IMR-90 (cell line): ENCODE data around the gene TLCD5. TPM values are rescaled to one million over a fixed set of nuclear protein-coding genes. Genes with fewer than 3 reads are reported as not detected.
A peak's percentile ranks its signal among the peaks of the same experiment; 100 is the strongest.

Experiments
- ATAC-seq: fragments of 200-7000 bp; cut with Tn5 transposase; 2 replicates; pipeline ENCODE4 v1.9.1; 2020; ENCODE audit warnings: low read depth, mild to moderate bottlenecking, moderate library complexity
- BruUV-seq: library from RNA; stranded (reverse); fragments of 400-500 nt; replicated peaks from 2 replicates; lab custom pipeline; 2021; lab: Mats Ljungman, UMichigan
- CTCF ChIA-PET: fragments of 300-600 bp; formaldehyde crosslinking; extraction: SDS; loops from one replicate; lab custom pipeline; 2021; ENCODE audit warnings: antibody characterized with exemption; lab: Yijun Ruan, JAX
- POLR2A ChIA-PET: fragments of 300-600 bp; sonication (Branson Sonifier 250); formaldehyde crosslinking; loops from one replicate; lab custom pipeline; 2022; ENCODE audit warnings: antibody characterized with exemption; ENCODE audit not compliant: unreplicated experiment; lab: Charles Lee
- DNase-seq: peaks from one replicate; pipeline ENCODE4 v3.0.0; 2013
- H2AFZ ChIP-seq: replicated peaks from 2 replicates; pipeline ENCODE3; 2013; ENCODE audit warnings: low read length, mild to moderate bottlenecking; ENCODE audit not compliant: poor library complexity
- H2AK5ac ChIP-seq: 2 replicates; pipeline ENCODE4 v1.6.1; 2013; ENCODE audit warnings: low read depth, low read length, inconsistent platforms
- H2AK9ac ChIP-seq: replicated peaks from 2 replicates; pipeline ENCODE3; 2013; ENCODE audit warnings: mild to moderate bottlenecking, low read depth, low read length, moderate library complexity; ENCODE audit not compliant: poor library complexity
- H2BK120ac ChIP-seq: 2 replicates; pipeline ENCODE4 v1.6.1; 2013; ENCODE audit warnings: low read depth, low read length, inconsistent platforms
- H2BK15ac ChIP-seq: 3 replicates; pipeline ENCODE4 v1.6.1; 2013; ENCODE audit warnings: low read depth, low read length, inconsistent platforms
- H2BK20ac ChIP-seq: 2 replicates; pipeline ENCODE4 v1.6.1; 2013; ENCODE audit warnings: low read depth, mild to moderate bottlenecking, inconsistent platforms, low read length, moderate library complexity
- H2BK5ac ChIP-seq: 2 replicates; pipeline ENCODE4 v1.6.1; 2013; ENCODE audit warnings: mild to moderate bottlenecking, low read depth, low read length, inconsistent platforms; ENCODE audit not compliant: poor library complexity, severe bottlenecking
- H3K14ac ChIP-seq: replicated peaks from 2 replicates; pipeline ENCODE4 v1.6.1; 2013; ENCODE audit warnings: low read depth, low read length, inconsistent platforms
- H3K18ac ChIP-seq: 2 replicates; pipeline ENCODE4 v1.6.1; 2013; ENCODE audit warnings: low read depth, low read length, control low read depth
- H3K23ac ChIP-seq: 2 replicates; pipeline ENCODE4 v1.6.1; 2013; ENCODE audit warnings: low read depth, low read length, inconsistent platforms
- H3K27ac ChIP-seq: 2 replicates; pipeline ENCODE4 v1.5.1; 2013; ENCODE audit warnings: mild to moderate bottlenecking, control low read depth, low read length; ENCODE audit not compliant: insufficient read depth
- H3K27me3 ChIP-seq: 2 replicates; pipeline ENCODE4 v1.6.1; 2013; ENCODE audit warnings: low read length; ENCODE audit not compliant: control insufficient read depth, insufficient read depth
- H3K36me3 ChIP-seq: 2 replicates; pipeline ENCODE4 v1.6.1; 2013; ENCODE audit warnings: low read length, mixed read lengths; ENCODE audit not compliant: control insufficient read depth, insufficient read depth
- H3K4ac ChIP-seq: 2 replicates; pipeline ENCODE4 v1.6.1; 2013; ENCODE audit warnings: low read depth, low read length, inconsistent platforms
- H3K4me1 ChIP-seq: 2 replicates; pipeline ENCODE4 v1.6.1; 2013; ENCODE audit warnings: low read length, mixed read lengths; ENCODE audit not compliant: control insufficient read depth, insufficient read depth
- H3K4me2 ChIP-seq: 2 replicates; pipeline ENCODE4 v1.6.1; 2013; ENCODE audit warnings: low read depth, mild to moderate bottlenecking, control low read depth, low read length, moderate library complexity
- H3K4me3 ChIP-seq: 2 replicates; pipeline ENCODE4 v1.5.1; 2013; ENCODE audit warnings: low read depth, mild to moderate bottlenecking, control low read depth, low read length, moderate library complexity; ENCODE audit not compliant: insufficient read depth
- H3K56ac ChIP-seq: 2 replicates; pipeline ENCODE4 v1.6.1; 2013; ENCODE audit warnings: low read length, inconsistent platforms; ENCODE audit not compliant: insufficient read depth; ENCODE audit errors: extremely low read depth
- H3K79me1 ChIP-seq, 2 experiments: 2 replicates each; pipeline ENCODE4 v1.6.1; 2013; ENCODE audit warnings: low read length in 2 of 2, inconsistent platforms in 1 of 2, low read depth in 1 of 2
- H3K9ac ChIP-seq: 2 replicates; pipeline ENCODE4 v1.6.1; 2013; ENCODE audit warnings: low read depth, low read length, control low read depth
- H3K9me1 ChIP-seq: 2 replicates; pipeline ENCODE4 v1.6.1; 2013; ENCODE audit warnings: low read length, inconsistent platforms; ENCODE audit not compliant: insufficient read depth
- H3K9me3 ChIP-seq: 2 replicates; pipeline ENCODE4 v1.6.1; 2013; ENCODE audit warnings: low read length; ENCODE audit not compliant: control insufficient read depth, insufficient read depth
- H4K20me1 ChIP-seq: 2 replicates; pipeline ENCODE4 v1.6.1; 2013; ENCODE audit warnings: low read length, inconsistent platforms; ENCODE audit not compliant: insufficient read depth
- H4K5ac ChIP-seq: 2 replicates; pipeline ENCODE4 v1.6.1; 2013; ENCODE audit warnings: mild to moderate bottlenecking, low read depth, low read length, control low read depth
- H4K8ac ChIP-seq, 2 experiments: 2 replicates each; pipeline ENCODE4 v1.6.1; 2013; ENCODE audit warnings: low read depth in 2 of 2, low read length in 2 of 2, control low read depth in 1 of 2, inconsistent platforms in 1 of 2
- H4K91ac ChIP-seq: 2 replicates; pipeline ENCODE4 v1.6.1; 2013; ENCODE audit warnings: low read depth, low read length, inconsistent platforms; ENCODE audit not compliant: insufficient read depth
- CEBPB ChIP-seq: IDR thresholded peaks from 2 replicates; pipeline ENCODE4 v1.6.1; 2012; ENCODE audit warnings: low read depth, low read length, improper control_type of control experiment
- CHD1 ChIP-seq: IDR thresholded peaks from 2 replicates; pipeline ENCODE4 v1.6.1; 2012; ENCODE audit warnings: low read depth, low read length, improper control_type of control experiment
- FOS ChIP-seq: fragments of 150-350 bp; IDR thresholded peaks from 2 replicates; pipeline ENCODE4 v1.6.1; 2016; ENCODE audit warnings: low read depth, low read length
- MAZ ChIP-seq: IDR thresholded peaks from 2 replicates; pipeline ENCODE4 v1.6.1; 2012; ENCODE audit warnings: low read depth, mild to moderate bottlenecking, low read length, improper control_type of control experiment, moderate library complexity, borderline replicate concordance
- MXI1 ChIP-seq: IDR thresholded peaks from 2 replicates; pipeline ENCODE4 v1.6.1; 2012; ENCODE audit warnings: low read depth, mild to moderate bottlenecking, low read length, moderate library complexity, borderline replicate concordance
- POLR2A ChIP-seq: IDR thresholded peaks from 2 replicates; pipeline ENCODE4 v1.6.1; 2012; ENCODE audit warnings: mild to moderate bottlenecking, low read depth, low read length
- RCOR1 ChIP-seq: IDR thresholded peaks from 2 replicates; pipeline ENCODE4 v1.6.1; 2012; ENCODE audit warnings: mild to moderate bottlenecking, low read length, improper control_type of control experiment; ENCODE audit not compliant: insufficient replicate concordance
- SMC3 ChIP-seq: fragments of 150-350 bp; IDR thresholded peaks from 2 replicates; pipeline ENCODE4 v1.6.1; 2016; ENCODE audit warnings: low read depth, mild to moderate bottlenecking, antibody characterized with exemption, low read length, moderate library complexity
- WGBS, 2 experiments: methylation state at CpG; one replicate each; pipeline versions ENCODE4 v1.1.5 to v1.1.7; 2013; ENCODE audit warnings: missing lambda C conversion rate in 2 of 2; ENCODE audit not compliant: insufficient read length in 1 of 2; ENCODE audit errors: extremely low coverage in 2 of 2; 5-methylcytosine and 5-hydroxymethylcytosine counted together
- dilution Hi-C: fragments of 300-500 bp; cut with HindIII; formaldehyde crosslinking; loops from one replicate; pipeline ENCODE4 v1.14.3; 2018; ENCODE audit warnings: low sequenced_read_pairs; ENCODE audit not compliant: unreplicated experiment
- in situ Hi-C: fragments of 300-500 bp; cut with MboI; formaldehyde crosslinking; loops from 3 replicates; pipeline ENCODE4 v1.14.3; 2019; ENCODE audit warnings: low sequenced_read_pairs, inconsistent platforms, mixed read lengths
- intact Hi-C: fragments of 100-400 bp; cut with micrococcal nuclease; formaldehyde crosslinking; loops from 2 replicates; pipeline ENCODE4 v1.10.0; 2022
- polyA plus RNA-seq, 3 experiments: library from polyadenylated mRNA; depleted of rRNA; stranded (reverse); fragments of >200 nt; gene quantifications; 2 replicates each; pipeline ENCODE4 v1.2.3, GENCODE V29; 2012; ENCODE audit warnings: low replicate concordance in 1 of 3
- total RNA-seq: library from RNA; depleted of rRNA; stranded (reverse); fragments of >200 nt; gene quantifications from 2 replicates; pipeline ENCODE4 v1.2.3, GENCODE V29; 2012
- TF ChIP-seq, protein P1 (sequence below): fragments of 150-350 bp; IDR thresholded peaks from 2 replicates; pipeline ENCODE4 v1.6.1; 2017; ENCODE audit warnings: mild to moderate bottlenecking, antibody characterized with exemption, low read length, low read depth
- TF ChIP-seq, protein P2 (sequence below): conservative IDR thresholded peaks from 2 replicates; pipeline ENCODE4 v1.5.1; 2012; ENCODE audit warnings: mild to moderate bottlenecking, low read depth, low read length, improper control_type of control experiment

TLCD5 gene
- total and polyA plus RNA-seq, 2 of the 4 experiments (the other 2 are of a cell fraction), result 9.5 to 11.5 TPM

- TF ChIP-seq CHD1, result no peak
Measured at GRCh38 chr11:120335556-120335907, 10.4 kb downstream of the TLCD5 start (continued).

- Histone ChIP-seq H2BK5ac (peak within 1 kb of the TSS; percentile 87), H4K20me1 (peaks cover 41% of the 10 kb centered on the region), H3K27ac (peak within 1 kb of the TSS; percentile 92), H3K4me2 (peak within 1 kb of the TSS; percentile 100), H2BK15ac (peak within 1 kb of the TSS; percentile 37; the same call in 1 of the 3 replicates), H3K14ac (peak within 1 kb of the TSS; percentile 98), H3K79me1 (peaks cover 3 to 21% of the 10 kb centered on the region in 2 experiments; a peak in 3 of 4 replicates), H2AK5ac (peak within 1 kb of the TSS; percentile 88), H2BK20ac (0 out of 2 replicates have a peak within 1 kb of the TSS, but pooled peaks have one; percentile 30), H3K56ac (peak within 1 kb of the TSS; percentile 94), H3K4me3 (peak within 1 kb of the TSS; percentile 93), H3K36me3 (no peaks in the 10 kb centered on the region), H2AK9ac (peak within 1 kb of the TSS; percentile 88), H3K27me3 (no peaks in the 10 kb centered on the region), H3K9me1 (no peaks in the 10 kb centered on the region), H3K9me3 (no peaks in the 10 kb centered on the region), H3K4ac (peak within 1 kb of the TSS; percentile 95), H4K91ac (peak within 1 kb of the TSS; percentile 86), H3K23ac (peak within 1 kb of the TSS; percentile 76), H2BK120ac (peak within 1 kb of the TSS; percentile 82), H4K5ac (peak within 1 kb of the TSS; percentile 51), H3K9ac (peak within 1 kb of the TSS; percentile 96), H3K4me1 (peaks cover 6% of the 10 kb centered on the region), H3K18ac (peak within 1 kb of the TSS; percentile 76), H4K8ac (peak within 1 kb of the TSS; percentile 17 to 77; a peak in 3 of 4 replicates), H2AFZ (peak within 1 kb of the TSS; percentile 94)
- 0% methylated on average over 41 of the region's 92 CpGs; no CpG with 5 or more reads in 1 of the 2 experiments for WGBS, 2 experiments
- ChIA-PET CTCF (interaction anchor here (0.6 to 1.0 kb wide), 4 partner anchors 10 to 701 kb away, joined by 3 to 6 read pairs (median 3); no protein-coding TSS in a partner anchor), POLR2A (interaction anchor here (0.6 to 1.5 kb wide), 2 partner anchors 9 to 11 kb away, joined by 3 to 24 read pairs; partner anchors contain the start of gene TLCD5)
- dilution Hi-C loops, result no loop called here
- in situ Hi-C loops, result loop anchor here (25.0 kb wide), 1 partner anchor 101 kb away; no protein-coding TSS in a partner anchor
- ATAC-seq (peak; percentile 61), DNase-seq (peak; percentile 97)
- BruUV-seq, result no TSS peak
- intact Hi-C loops, result loop anchor here (1.0 to 10.0 kb wide), 8 partner anchors 51 to 1259 kb away; no protein-coding TSS in a partner anchor
- 0 out of 2 replicates have a peak, but pooled peaks have one; percentile 11 for TF ChIP-seq FOS
- no peak; the same call in 1 of the 2 replicates for TF ChIP-seq SMC3
- TF ChIP-seq RCOR1, result peak; percentile 57
- peak; percentile 98 for TF ChIP-seq MAZ
- peak; percentile 73 for TF ChIP-seq POLR2A
- peak; percentile 51; the same call in 1 of the 2 replicates for TF ChIP-seq CEBPB
- peak; percentile 30; the same call in 1 of the 2 replicates for TF ChIP-seq MXI1
- no peak for TF ChIP-seq CHD1
- TF ChIP-seq, protein P1, sequence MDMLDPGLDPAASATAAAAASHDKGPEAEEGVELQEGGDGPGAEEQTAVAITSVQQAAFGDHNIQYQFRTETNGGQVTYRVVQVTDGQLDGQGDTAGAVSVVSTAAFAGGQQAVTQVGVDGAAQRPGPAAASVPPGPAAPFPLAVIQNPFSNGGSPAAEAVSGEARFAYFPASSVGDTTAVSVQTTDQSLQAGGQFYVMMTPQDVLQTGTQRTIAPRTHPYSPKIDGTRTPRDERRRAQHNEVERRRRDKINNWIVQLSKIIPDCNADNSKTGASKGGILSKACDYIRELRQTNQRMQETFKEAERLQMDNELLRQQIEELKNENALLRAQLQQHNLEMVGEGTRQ, result no peak
- TF ChIP-seq, protein P2, sequence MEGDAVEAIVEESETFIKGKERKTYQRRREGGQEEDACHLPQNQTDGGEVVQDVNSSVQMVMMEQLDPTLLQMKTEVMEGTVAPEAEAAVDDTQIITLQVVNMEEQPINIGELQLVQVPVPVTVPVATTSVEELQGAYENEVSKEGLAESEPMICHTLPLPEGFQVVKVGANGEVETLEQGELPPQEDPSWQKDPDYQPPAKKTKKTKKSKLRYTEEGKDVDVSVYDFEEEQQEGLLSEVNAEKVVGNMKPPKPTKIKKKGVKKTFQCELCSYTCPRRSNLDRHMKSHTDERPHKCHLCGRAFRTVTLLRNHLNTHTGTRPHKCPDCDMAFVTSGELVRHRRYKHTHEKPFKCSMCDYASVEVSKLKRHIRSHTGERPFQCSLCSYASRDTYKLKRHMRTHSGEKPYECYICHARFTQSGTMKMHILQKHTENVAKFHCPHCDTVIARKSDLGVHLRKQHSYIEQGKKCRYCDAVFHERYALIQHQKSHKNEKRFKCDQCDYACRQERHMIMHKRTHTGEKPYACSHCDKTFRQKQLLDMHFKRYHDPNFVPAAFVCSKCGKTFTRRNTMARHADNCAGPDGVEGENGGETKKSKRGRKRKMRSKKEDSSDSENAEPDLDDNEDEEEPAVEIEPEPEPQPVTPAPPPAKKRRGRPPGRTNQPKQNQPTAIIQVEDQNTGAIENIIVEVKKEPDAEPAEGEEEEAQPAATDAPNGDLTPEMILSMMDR, result peak; percentile 31; the same call in 1 of the 2 replicates
Measured at GRCh38 chr11:120335908-120336640, 11.0 kb downstream of the TLCD5 start, which contains the start of gene ARHGEF12. Gene ARHGEF12, plus strand, starts transcription at chr11:120336413. Its CDS starts 831 bp downstream, at chr11:120337244.
